OCI-LY7 (cell line): ENCODE data around the gene MTX3. TPM values are rescaled to one million over a fixed set of nuclear protein-coding genes. Genes with fewer than 3 reads are reported as not detected.

ENCODE experiments used
- BruUV-seq: library from RNA; stranded (reverse); fragments of 400-500 nt; replicated peaks from 2 replicates; lab custom pipeline; 2021; lab: Mats Ljungman, UMichigan
- CTCF ChIA-PET: fragments of 300-600 bp; sonication (Branson Sonifier 250); formaldehyde crosslinking; loops from one replicate; lab custom pipeline; 2022; ENCODE audit warnings: antibody characterized with exemption; ENCODE audit not compliant: unreplicated experiment; lab: Charles Lee
- POLR2A ChIA-PET: fragments of 300-600 bp; sonication (Branson Sonifier 250); formaldehyde crosslinking; loops from one replicate; lab custom pipeline; 2022; ENCODE audit warnings: antibody characterized with exemption; lab: Charles Lee
- DNase-seq: peaks from one replicate; pipeline ENCODE4 v3.0.0-alpha.2; 2015; ENCODE audit warnings: low spot score
- H2AFZ ChIP-seq: fragments of 200-600 bp; sonication (generic), shearing (Covaris generic); 2 replicates; pipeline ENCODE4 v1.6.1; 2014; ENCODE audit warnings: mild to moderate bottlenecking, antibody characterized with exemption, low read length, moderate library complexity
- H3K27ac ChIP-seq: fragments of 200-600 bp; sonication (generic); 2 replicates; pipeline ENCODE4 v1.5.1; 2014; ENCODE audit warnings: mixed run types, low read depth, mild to moderate bottlenecking, moderate library complexity, low read length, inconsistent platforms; ENCODE audit not compliant: poor library complexity, severe bottlenecking
- H3K36me3 ChIP-seq: fragments of 200-600 bp; sonication (generic); 2 replicates; pipeline ENCODE4 v1.6.1; 2014; ENCODE audit warnings: mild to moderate bottlenecking, antibody characterized with exemption, low read length, moderate library complexity, mixed read lengths; ENCODE audit not compliant: insufficient read depth
- H3K4me1 ChIP-seq: fragments of 200-600 bp; sonication (generic); 2 replicates; pipeline ENCODE4 v1.5.1; 2014; ENCODE audit warnings: mild to moderate bottlenecking, low read length; ENCODE audit not compliant: insufficient read depth, poor library complexity, severe bottlenecking
- H3K4me2 ChIP-seq: fragments of 200-600 bp; sonication (generic); 2 replicates; pipeline ENCODE4 v1.6.1; 2014; ENCODE audit warnings: mild to moderate bottlenecking, low read length
- H3K4me3 ChIP-seq: fragments of 200-600 bp; sonication (generic); 2 replicates; pipeline ENCODE4 v1.5.1; 2014; ENCODE audit warnings: mild to moderate bottlenecking, low read depth, low read length; ENCODE audit not compliant: poor library complexity, severe bottlenecking
- H3K79me2 ChIP-seq: fragments of 200-600 bp; sonication (generic); 2 replicates; pipeline ENCODE4 v1.6.1; 2016; ENCODE audit warnings: low read depth, mild to moderate bottlenecking, low read length, moderate library complexity, mixed read lengths; ENCODE audit not compliant: insufficient read depth
- H3K9me2 ChIP-seq: fragments of 200-600 bp; sonication (generic); 2 replicates; pipeline ENCODE4 v1.6.1; 2016; ENCODE audit warnings: mild to moderate bottlenecking, low read length, mixed read lengths; ENCODE audit not compliant: insufficient read depth
- H3K9me3 ChIP-seq: fragments of 200-600 bp; sonication (generic); 2 replicates; pipeline ENCODE4 v1.6.1; 2014; ENCODE audit warnings: mild to moderate bottlenecking, mixed run types, low read length, mixed read lengths
- H4K20me1 ChIP-seq: fragments of 200-600 bp; sonication (generic); 2 replicates; pipeline ENCODE4 v1.6.1; 2014; ENCODE audit warnings: mild to moderate bottlenecking, antibody characterized with exemption, low read length, moderate library complexity, mixed read lengths; ENCODE audit not compliant: insufficient read depth
- CTCF ChIP-seq: fragments of 200-600 bp; sonication (generic); conservative IDR thresholded peaks from 2 replicates; pipeline ENCODE4 v1.5.1; 2014; ENCODE audit warnings: mild to moderate bottlenecking, antibody characterized with exemption, low read length, moderate library complexity, mixed read lengths
- EZH2phosphoT487 ChIP-seq: fragments of 200-600 bp; sonication (generic); IDR thresholded peaks from 2 replicates; pipeline ENCODE4 v1.6.1; 2018; ENCODE audit warnings: low read depth, borderline replicate concordance, mild to moderate bottlenecking, mixed run types, antibody characterized with exemption, low read length, moderate library complexity, mixed read lengths
- intact Hi-C: fragments of 100-400 bp; cut with micrococcal nuclease; formaldehyde crosslinking; loops from one replicate; pipeline ENCODE4 v1.10.0; 2022; ENCODE audit not compliant: unreplicated experiment
- total RNA-seq, 2 experiments: library from RNA; depleted of rRNA in 1 of 2; stranded (reverse); fragments of >200 nt in 1 of 2; shearing (Covaris generic) in 1 of 2; gene quantifications; 2 replicates each; pipeline ENCODE4 v1.2.3, GENCODE V29; 2014 to 2022

Gene MTX3
- total RNA-seq, 2 experiments from 2014 or later, result 26.0 to 53.6 TPM

GRCh38 chr5:79983618-79984017 lies 7.4 kb downstream of the MTX3 start:
- no peaks in the 10 kb centered on the region for H4K20me1 ChIP-seq
- no TSS peak for BruUV-seq
- H2AFZ ChIP-seq, result no peak overlapping the region
- peaks cover 36% of the 10 kb centered on the region; the same call in 1 of the 2 replicates for H3K79me2 ChIP-seq
- no peaks in the 10 kb centered on the region for H3K9me2 ChIP-seq
- intact Hi-C loops, result loop anchor here (2.0 to 10.0 kb wide), 3 partner anchors 97 to 271 kb away; partner anchors contain the start of gene SERINC5
- ChIA-PET POLR2A (interaction anchor here (0.8 to 2.0 kb wide), 3 partner anchors 9 to 271 kb away, joined by 3 to 4 read pairs (median 3); no protein-coding TSS in a partner anchor), CTCF (no interaction called here)
- TF ChIP-seq EZH2phosphoT487 (no peak), CTCF (no peak)
- no peak overlapping the region for H3K4me3 ChIP-seq
- H3K4me2 ChIP-seq, result no peak overlapping the region
- peak overlapping the region; percentile 97 for H3K27ac ChIP-seq
- peaks cover 89% of the 10 kb centered on the region for H3K36me3 ChIP-seq
- DNase-seq, result no peak
- no peaks in the 10 kb centered on the region for H3K9me3 ChIP-seq
- peaks cover 84% of the 10 kb centered on the region for H3K4me1 ChIP-seq

GRCh38 chr5:79982136-79982535 lies 8.9 kb downstream of the MTX3 start:
- no peaks in the 10 kb centered on the region for H3K9me3 ChIP-seq
- intact Hi-C loops, result loop anchor here (2.0 to 10.0 kb wide), 3 partner anchors 95 to 273 kb away; partner anchors contain the start of gene SERINC5
- BruUV-seq, result TSS peak; percentile 0
- POLR2A ChIA-PET, result interaction anchor here (0.8 to 4.3 kb wide), 5 partner anchors 9 to 109 kb away, joined by 3 to 62 read pairs (median 7); partner anchors contain the start of gene MTX3
- H3K36me3 ChIP-seq, result peaks cover 89% of the 10 kb centered on the region
- CTCF ChIA-PET, result no interaction called here
- TF ChIP-seq EZH2phosphoT487, result no peak
- TF ChIP-seq CTCF, result no peak
- no peaks in the 10 kb centered on the region for H4K20me1 ChIP-seq
- H3K79me2 ChIP-seq, result peaks cover 33% of the 10 kb centered on the region; the same call in 1 of the 2 replicates
- peak overlapping the region; percentile 51 for H3K4me2 ChIP-seq
- peaks cover 83% of the 10 kb centered on the region for H3K4me1 ChIP-seq
- peak overlapping the region; percentile 13 for H3K4me3 ChIP-seq
- H3K9me2 ChIP-seq, result no peaks in the 10 kb centered on the region
- H2AFZ ChIP-seq, result no peak overlapping the region
- peak overlapping the region; percentile 97 for H3K27ac ChIP-seq
- peak; percentile 50 for DNase-seq
